A549 treated with DMSO at 1 μM for 4 hours (cell line): ENCODE data around the gene MLNR. TPM values are rescaled to one million over a fixed set of nuclear protein-coding genes. Genes with fewer than 3 reads are reported as not detected.

Experiments used
- total RNA-seq: library from RNA; stranded (reverse); fragments of 200-300 nt; extraction: Qiagen RNA extraction; gene quantifications from 5 replicates; pipeline ENCODE4 v1.2.3, GENCODE V29; 2022; ENCODE audit warnings: low read depth

MLNR gene, protein sequence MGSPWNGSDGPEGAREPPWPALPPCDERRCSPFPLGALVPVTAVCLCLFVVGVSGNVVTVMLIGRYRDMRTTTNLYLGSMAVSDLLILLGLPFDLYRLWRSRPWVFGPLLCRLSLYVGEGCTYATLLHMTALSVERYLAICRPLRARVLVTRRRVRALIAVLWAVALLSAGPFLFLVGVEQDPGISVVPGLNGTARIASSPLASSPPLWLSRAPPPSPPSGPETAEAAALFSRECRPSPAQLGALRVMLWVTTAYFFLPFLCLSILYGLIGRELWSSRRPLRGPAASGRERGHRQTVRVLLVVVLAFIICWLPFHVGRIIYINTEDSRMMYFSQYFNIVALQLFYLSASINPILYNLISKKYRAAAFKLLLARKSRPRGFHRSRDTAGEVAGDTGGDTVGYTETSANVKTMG
- 0.25 to 0.66 TPM (median 0.53 TPM) in 5 replicates for total RNA-seq

GRCh38 chr13:49220036-49220855 lies at the start of gene MLNR:
Gene MLNR (plus strand): TSS chr13:49220338. CDS start chr13:49220338, 0 bp downstream.

DNA sequence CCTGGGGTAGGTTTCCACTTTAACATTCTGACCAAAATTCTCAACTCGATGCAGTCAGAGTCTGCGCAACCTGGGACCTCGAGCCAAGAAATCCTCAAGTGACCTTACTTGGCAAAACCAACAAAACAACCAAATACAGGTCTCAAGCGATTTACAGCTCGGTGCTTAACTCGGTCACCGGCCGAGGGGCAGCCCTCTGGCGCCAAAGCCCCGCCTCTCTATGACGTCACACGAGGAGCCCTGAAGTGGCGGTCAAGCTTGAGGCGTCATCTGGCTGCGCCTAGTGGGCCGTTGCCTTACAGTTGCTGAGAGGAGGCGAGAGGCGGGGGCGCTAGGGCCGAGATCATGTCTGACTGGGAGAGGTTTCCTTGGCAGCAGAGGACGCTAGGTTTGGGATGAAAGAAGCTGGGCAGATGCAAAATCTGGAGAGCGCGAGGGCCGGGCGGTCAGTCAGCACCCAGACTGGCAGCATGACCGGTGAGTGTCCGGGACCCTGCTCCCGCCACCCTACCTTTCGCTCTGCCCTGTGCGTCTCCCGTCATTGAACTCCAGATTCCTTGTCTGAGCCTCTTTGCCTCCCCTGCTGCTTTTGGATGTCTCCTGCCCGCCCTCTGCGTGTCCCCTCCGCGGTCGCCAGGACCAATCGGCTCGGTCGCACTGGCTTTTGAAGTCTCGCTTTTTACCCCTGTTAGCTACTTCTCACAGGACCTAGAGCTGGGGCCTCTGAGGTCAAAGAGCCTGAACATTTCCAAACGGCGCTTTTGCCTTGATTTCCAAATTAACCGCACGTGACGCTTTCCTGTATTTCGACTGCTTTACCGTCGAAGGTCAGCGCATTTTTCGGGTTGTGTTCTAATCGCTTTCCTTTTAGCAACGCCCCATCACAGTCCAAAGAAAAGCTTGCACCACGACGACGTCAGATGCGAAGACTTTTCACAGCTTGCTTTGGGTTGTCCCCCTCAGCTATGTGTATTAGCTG lies 27.8 kb downstream of the MLNR start, which contains the start of gene CDADC1:
TSS of gene CDADC1 (plus strand) at position 283 of the 979 bp plus-strand sequence. CDS start at position 396, 113 bp downstream.

Other genes with a start within 250 kb of the MLNR start
- gene FNDC3A, start 244.4 kb upstream of the MLNR start, total RNA-seq = 16.0 to 26.0 TPM (median 21.8 TPM) in 5 replicates
- 6.1 to 10.0 TPM (median 8.3 TPM) in 5 replicates for gene CDADC1, start 27.6 kb downstream of the MLNR start, total RNA-seq
- gene CAB39L, start 223.7 kb downstream of the MLNR start, total RNA-seq = 1.9 to 2.7 TPM (median 2.4 TPM) in 5 replicates
- gene SETDB2, start 223.9 kb downstream of the MLNR start, total RNA-seq = 1.9 to 2.6 TPM (median 2.3 TPM) in 5 replicates